ENCODE measurements around the gene CAPG.

The CAPG gene

DNA sequence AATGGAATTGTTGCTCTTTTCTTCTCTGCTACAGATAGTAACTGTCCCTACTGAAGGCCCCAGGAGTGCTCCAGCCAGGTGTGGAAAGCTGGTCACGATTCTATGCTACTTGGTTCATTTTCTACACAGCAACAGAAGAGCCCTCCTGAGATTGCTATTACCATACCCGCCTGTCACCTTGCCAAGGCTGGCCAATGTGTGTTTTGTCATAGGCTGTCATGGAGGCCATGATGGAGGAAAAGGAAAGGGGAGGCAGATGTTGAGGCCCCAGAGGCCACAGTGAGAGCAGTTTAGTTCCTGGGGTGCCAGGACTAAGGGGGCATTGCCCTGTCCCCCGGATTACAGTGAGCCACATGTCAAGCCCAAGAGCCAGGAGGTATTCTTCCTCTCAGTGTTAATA lies 54.6 kb downstream of the CAPG start:
- DNase-seq = no peak

DNA sequence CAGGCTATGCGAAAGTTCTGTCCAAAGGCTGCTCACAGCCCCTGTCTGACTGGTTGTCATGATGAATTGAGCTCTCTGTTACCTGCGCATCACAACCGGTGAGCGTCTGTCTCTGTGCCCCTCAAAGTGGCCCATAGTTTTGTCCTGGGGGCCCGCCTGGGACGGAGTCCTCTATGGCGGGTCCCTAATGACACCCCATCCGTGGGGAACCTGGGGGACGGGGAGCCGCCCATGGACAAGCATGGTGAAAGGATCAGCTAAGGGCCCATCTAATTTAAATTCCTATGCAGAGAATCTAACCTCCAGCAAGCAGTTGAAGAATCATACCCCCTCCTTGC lies 55.1 kb downstream of the CAPG start:
- DNase-seq = no peak

DNA sequence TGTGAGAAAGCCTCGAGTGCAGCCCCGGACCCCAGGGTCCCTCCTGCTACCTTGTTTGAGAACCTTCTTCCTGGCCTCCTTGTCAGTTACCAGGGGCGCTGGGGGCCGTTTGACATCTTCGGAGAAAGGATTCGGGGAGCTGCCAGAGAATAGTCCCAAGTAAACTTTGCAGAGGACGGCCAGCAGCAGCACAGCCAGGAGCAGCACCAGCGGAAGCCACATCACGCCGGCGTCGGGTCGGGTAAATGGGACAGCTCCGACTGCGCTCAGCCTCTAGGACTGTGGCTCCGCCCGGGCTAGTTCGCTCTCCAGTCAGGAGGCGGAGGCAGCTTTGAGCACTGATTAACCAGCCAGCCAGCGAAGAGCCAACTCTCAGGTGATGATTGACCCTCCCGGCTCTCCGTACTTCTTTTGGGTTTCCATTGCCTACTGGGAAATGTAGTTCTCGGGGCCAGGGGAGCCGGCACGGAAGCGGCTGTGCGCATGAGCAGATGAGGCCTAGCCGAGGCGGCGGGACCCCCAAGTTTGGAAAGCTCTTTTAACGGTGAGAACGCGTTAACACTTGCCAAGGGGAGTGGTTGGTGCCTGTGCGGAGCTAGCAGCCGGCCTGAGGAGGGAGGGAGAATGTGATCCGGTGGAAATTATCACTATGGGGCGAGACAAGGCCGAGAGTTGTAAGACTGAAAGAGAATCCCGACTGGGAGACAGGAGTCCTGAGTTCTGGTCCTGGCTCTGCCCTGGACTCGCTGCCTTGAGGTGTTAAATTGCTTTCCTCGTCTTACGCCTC lies 55.7 kb downstream of the CAPG start, which contains the start of the genes ELMOD3 and RETSAT:
Gene ELMOD3 (plus strand): TSS at position 484 of the 787 bp plus-strand sequence. CDS start 2,430 bp downstream, outside the sequence.
Gene RETSAT (minus strand): TSS at position 243 of the 787 bp plus-strand sequence. CDS start 21 bp downstream, at position 222.
- peak; percentile 99 for DNase-seq

DNA sequence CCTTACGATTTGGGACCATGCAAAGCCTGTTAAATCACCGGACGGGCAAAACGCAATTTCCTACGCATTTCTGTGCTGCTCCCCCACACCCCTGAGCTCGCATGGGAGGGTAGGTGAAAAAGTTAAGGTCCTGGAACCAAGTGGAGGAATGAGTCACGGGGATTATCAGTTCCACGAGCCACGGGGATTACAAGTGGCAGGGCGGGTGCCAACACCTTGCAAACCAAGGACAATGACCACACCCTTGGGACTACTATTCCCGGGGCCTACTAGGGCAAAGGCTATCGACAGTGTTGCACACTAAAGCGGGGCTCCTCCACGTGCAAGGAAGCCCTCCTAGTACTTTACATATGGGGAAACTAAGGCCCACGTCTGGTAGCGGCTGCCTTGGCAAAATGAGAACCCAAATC lies 56.3 kb downstream of the CAPG start:
- peak; percentile 12 for DNase-seq

DNA sequence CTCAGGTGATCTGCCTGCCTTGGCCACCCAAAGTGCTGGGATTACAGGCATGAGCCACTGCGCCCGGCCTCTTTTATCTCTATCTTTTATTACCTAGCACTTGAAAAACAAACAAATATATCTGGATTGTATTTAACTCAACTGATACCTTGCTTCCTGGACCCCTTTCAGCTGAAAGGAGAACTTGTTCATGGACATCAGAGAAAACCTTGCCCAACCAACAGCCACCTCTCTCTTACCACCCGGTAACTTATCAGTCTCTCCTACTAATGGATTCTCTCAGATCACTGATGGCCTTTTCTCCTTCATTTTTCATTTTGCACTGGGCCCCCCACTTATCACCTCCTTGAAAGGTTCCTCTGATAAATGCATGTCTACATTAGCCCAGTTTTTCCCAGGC lies 62.6 kb downstream of the CAPG start:
- DNase-seq = no peak
